NB4 (cell line): ENCODE data around the gene FBXO7.

ENCODE experiments used
- POLR2A ChIP-seq: IDR thresholded peaks from 2 replicates; pipeline ENCODE4 v1.6.1; 2011; ENCODE audit warnings: mild to moderate bottlenecking; ENCODE audit not compliant: insufficient read length; ENCODE audit errors: extremely low read depth
- TF ChIP-seq, protein P1 (sequence below): IDR thresholded peaks from one replicate; pipeline ENCODE4 v1.5.1; 2012; ENCODE audit warnings: low read depth, low read length

DNA sequence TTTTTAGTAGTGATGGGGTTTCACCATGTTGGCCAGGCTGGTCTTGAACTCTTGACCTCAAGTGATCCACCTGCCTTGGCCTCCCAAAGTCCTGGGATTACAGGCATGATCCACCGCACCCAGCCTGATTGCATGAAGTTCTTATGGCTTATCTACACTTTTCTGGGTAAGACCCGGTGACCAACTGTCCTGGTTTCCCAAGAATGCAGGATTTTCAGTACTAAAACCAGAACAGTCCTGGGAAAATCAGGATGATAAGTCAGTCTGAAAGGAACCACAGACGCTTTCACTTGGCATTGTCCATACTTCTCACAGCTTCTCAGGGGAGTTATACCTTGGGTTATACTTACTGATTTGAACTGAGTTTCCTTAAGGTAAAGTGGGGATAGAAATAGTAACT is 8.9 kb upstream of the FBXO7 start:
- TF ChIP-seq, protein P1, sequence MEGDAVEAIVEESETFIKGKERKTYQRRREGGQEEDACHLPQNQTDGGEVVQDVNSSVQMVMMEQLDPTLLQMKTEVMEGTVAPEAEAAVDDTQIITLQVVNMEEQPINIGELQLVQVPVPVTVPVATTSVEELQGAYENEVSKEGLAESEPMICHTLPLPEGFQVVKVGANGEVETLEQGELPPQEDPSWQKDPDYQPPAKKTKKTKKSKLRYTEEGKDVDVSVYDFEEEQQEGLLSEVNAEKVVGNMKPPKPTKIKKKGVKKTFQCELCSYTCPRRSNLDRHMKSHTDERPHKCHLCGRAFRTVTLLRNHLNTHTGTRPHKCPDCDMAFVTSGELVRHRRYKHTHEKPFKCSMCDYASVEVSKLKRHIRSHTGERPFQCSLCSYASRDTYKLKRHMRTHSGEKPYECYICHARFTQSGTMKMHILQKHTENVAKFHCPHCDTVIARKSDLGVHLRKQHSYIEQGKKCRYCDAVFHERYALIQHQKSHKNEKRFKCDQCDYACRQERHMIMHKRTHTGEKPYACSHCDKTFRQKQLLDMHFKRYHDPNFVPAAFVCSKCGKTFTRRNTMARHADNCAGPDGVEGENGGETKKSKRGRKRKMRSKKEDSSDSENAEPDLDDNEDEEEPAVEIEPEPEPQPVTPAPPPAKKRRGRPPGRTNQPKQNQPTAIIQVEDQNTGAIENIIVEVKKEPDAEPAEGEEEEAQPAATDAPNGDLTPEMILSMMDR, result no peak
- no peak for TF ChIP-seq POLR2A
